NCI-H2081 (cell line): ENCODE measurements around the gene TRRAP.

ENCODE experiments used
- DNase-seq, 2 experiments: peaks; one replicate each; lab custom pipeline; 2025; lab: John Stamatoyannopoulos, UW

TRRAP gene

DNA sequence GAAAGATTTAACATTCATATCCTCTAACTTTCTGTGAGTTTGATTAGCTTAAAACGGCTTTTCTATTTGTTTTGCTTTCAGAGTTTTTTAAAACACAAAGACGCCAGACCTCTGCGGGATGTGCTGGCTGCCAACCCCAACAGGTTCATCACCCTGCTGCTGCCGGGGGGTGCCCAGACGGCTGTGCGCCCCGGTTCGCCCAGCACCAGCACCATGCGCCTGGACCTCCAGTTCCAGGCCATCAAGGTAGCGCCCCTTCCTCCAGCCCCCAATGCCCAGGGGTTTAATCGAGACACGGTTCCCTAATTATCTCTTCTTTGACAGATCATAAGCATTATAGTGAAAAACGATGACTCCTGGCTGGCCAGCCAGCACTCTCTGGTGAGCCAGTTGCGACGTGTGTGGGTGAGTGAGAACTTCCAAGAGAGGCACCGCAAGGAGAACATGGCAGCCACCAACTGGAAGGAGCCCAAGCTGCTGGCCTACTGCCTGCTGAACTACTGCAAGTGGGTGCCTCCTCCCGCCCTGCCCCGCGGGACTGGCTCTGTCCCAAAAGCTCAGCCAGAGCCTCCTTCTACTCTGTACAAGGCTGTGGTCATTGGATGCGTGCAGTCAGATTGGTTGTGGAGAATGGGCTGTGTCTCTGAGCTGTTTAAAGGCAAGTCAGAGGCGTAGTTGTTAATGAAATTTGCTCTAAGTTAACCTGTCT lies 71.2 kb downstream of the TRRAP start:
- DNase-seq: no peak

DNA sequence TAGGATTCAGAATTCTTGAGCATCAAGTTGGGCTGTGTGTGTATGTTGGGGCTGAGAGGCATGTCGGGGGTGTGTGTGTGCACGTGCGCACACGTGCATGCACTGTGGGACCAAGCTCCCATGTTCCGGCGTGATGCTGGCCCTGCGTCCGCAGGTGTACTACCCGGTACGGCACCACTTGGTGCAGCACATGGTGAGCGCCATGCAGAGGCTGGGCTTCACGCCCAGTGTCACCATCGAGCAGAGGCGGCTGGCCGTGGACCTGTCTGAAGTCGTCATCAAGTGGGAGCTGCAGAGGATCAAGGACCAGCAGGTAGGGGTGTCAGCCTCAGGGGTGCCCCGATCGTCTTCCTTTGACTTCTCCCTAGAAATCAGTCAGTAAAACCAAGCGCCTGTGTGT lies 77.7 kb downstream of the TRRAP start:
- no peak for DNase-seq

DNA sequence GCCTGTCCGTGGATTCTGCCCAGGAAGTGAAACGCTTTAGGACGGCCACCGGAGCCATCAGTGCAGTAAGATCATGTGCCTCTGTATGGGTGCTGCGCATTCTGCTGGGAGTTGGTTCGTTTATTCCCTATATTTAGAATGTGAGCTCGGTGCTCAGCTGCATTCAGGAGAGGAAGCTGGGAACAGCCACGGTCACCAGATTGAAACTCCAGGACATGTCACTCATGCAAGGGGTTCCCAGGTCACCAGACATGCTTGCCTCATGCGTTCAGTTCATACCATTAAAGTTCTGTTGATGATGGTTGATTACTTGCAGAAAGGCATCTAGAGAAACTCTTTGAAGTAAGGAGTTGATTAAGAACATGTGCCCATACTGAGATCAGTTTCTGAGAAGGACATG lies 78.1 kb downstream of the TRRAP start:
- no peak for DNase-seq

DNA sequence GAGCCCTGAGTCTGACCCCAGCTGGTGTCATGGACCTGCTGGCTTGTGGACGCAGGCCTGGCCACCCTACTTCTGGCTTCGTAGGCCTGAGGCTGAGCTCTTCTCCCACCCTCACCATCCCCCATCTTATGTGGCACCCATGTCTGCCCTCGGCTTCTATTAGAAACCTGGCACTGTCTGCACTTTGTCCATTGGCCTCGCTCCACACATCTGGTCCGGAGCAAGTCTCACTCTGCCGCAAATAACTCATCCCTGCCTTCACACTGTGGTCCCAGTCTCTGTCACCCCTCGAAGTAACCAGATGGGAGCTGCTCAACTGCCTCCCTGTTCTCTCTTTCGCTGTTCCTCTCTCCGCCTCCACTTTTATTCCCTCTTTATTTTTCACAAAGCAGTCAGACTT lies 78.6 kb downstream of the TRRAP start:
- no peak for DNase-seq

DNA sequence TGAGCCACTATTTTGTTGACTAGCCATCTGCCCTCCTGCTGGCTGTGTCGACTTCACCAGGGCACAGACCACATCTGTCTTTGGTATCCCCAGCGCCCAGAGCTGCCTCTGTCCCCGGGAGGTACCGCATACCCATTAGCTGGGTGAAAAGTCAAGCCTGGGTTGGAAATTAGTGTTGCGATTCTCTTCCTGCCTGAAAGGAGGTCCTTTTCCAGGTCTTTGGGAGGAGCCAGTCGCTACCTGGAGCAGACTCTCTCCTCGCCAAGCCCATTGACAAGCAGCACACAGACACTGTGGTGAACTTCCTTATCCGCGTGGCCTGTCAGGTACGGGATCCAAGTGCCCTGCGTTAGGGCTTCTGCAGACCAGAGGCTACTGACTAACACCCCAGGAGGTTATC lies 79.4 kb downstream of the TRRAP start:
- DNase-seq: no peak

DNA sequence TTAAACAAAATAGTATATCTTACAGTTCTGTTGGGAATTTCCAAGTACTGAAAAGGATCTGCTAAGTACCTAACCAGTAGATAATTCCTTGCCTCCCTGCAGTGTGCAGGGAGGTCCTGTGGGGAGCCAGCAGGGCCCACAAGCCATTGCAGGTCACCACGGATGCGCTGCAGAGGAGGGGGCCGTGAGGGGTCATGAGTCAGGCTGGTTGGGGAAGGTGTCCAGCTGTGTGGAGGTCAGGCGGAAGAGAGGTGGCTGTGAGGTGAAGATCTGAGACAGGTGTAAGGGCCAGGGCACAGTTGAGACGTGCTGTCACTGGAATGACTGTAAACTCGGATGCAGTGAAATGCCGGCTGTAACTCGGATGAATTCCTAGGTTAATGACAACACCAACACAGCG lies 80.6 kb downstream of the TRRAP start:
- DNase-seq: no peak

DNA sequence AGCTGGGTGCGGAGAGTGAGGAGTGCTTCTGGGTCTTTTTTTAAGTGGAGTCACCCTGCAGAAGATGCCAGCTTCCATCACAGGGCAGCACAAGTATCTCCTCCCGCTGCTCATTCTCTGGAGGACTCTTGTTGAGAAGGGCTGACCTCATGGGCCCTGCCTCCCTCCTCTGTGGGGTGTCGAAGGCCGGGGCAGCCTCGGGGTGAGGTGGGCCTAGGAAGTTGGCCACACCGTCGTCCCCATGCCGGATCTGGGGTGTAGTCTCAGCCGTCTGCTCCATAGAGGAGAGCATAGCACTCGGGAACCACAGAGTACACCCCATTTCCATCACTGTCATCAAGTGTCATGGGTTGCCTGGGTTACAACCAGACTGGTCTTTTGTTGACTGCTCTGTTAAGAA lies 85.0 kb downstream of the TRRAP start:
- no peak for DNase-seq

DNA sequence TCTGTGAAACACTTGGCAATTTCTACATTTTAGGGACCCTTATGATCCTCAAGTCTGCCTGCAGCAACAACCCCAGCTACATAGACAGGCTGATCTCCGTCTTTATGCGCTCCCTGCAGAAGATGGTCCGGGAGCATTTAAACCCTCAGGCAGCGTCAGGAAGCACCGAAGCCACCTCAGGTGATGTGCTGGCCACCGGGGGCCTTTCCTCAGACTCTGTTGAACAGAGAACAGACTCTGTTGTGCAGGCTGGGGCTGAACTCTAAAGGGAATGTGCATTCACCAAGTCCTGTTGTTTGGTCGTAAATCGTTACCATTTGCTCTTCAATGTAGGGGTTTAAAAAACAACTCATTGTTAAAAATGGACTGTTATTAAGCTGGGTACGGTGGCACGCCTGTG lies 86.3 kb downstream of the TRRAP start:
- DNase-seq: no peak

DNA sequence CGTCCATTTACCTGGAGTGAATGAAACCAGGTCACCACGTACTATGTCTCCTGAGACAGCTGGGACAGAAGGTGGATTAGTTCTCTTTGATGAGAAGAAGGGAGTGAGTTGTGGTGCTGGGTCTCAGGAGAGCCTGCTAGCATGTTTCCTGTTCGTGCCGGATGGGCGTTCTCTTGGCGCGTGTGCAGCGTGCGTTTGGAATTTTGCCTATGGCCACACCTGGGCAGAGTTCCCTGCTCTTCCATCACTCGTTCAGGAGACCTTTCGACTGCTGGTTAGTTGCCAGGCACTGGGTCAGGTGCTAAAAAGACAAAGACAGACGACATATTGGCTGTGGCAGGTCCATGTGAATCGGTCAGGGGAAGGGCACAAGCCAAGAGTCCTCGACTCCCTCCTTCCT lies 90.3 kb downstream of the TRRAP start:
- no peak for DNase-seq

DNA sequence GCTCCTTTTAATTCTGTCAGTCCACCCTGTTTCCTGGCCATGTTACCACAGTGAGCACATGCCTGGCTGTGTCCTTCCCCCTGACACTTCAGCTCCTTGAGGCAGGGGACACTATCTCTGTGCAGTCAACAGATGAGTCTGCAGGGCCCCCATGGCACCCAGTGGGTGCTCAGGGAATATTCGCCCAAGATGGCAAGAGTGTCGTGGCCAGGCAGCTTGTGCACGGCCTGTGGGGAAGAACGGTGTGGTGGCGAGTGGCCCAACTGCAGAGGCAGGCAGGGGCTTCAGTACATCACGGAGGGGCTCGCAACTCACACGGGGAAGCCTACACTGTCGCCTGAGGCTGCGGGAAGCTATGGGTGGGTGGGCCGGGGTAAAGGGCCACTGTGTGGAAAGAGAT lies 91.1 kb downstream of the TRRAP start:
- no peak for DNase-seq

DNA sequence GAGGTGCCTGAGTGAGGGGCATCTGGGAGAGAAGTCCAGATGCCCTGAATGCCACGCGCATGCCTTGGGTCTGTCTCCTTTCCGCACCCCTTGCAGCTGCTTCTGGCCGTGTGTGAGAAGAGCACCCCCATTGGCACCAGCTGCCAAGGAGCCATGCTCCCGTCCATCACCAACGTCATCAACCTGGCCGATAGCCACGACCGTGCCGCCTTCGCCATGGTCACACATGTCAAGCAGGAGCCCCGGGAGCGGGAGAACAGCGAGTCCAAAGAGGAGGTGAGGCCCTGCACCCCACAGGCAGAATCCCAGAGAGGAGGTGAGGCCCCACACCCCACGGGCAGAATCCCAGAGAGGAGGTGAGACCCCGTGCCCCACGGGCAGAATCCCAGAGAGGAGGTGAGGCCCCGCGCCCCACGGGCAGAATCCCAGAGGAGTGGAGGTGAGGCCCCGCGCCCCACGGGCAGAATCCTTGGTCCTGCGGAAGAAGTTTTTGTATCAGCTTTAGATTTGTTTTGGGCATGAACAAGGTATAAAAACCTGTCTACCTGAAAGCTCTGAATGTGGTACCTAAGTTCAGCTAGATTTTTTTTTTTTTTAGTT lies 91.8 kb downstream of the TRRAP start:
- no peak for DNase-seq

DNA sequence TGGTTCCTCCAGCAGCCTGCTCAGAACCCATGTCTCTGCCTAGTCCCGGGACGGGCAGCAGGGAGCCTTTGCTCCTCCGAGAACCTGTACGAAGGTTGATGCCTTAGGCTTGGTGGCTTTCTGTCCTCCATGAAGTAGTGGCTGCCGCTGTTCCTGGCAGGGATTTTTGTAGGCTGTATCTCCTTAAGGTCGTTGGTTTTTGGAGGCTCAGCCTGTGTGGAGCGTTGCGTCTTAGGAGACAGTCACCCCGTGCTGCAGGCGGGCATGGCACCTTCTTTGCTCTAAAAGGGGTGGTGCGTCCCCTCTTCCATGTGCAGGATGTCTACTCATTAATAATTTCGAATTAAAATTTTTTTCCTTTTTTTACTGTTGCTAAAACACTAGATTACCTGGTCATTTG lies 92.5 kb downstream of the TRRAP start:
- DNase-seq: no peak

DNA sequence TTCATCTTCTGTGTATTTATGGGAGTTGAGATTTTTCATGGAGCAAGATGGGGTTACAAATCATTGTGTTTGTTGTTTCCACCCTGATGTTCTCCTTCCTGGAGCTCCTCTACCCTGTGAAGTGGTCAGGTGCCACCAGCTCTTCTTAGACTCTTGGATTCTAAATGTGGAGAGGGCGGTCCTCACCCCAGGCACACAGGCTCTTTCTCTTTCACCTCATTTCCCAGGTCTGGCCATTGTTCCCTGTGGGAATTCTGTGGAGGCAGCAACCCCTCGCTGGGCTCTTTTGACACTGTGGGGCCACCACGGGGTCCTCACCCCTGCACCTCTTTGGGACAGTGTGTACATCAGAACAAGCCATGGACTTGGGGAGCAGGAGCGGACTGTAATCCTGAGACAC lies 95.9 kb downstream of the TRRAP start:
- DNase-seq: no peak

DNA sequence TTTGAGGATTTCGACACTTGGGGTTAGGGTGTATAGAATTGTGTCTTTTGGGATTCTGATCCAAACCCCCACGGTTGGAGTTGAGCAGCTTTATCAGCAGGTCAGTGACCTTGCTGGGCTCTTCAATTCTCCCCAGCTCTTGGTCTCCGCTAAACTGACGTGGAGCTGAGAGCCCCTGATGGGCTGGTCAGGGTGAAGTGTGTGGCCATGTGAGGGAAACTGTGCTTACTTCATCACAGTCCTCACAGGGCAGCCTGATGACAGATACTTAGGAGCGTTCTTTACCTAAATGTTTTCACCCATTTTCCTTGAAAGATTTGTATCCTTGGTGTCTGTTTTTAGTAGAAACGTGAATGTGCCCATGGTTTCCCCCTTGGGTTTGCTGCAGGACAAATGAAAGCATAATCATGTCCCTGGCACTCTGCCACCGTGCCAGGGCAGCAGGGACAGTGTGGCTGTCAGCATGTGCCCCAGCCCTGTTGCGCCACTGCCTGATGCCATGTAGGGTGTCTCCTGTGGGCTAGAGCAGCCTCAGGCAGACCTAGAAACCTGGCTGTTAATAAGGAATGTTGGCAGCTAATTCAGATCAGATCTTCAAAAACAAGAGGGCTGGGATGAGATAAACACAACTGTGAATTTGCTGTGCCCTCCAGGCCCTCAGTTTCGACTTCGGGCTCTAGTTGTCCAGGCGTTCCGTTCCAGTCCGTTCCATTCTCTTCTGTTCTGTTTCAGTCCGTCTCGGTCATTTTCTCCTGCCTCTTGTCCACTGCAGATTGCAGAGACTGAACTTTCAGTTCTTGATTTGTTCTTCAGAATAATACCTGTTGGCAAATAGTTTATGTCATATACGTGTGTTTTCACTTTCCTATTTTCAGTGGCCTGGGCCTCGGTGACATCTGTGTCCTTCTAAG lies 96.8 kb downstream of the TRRAP start:
- DNase-seq: no peak

DNA sequence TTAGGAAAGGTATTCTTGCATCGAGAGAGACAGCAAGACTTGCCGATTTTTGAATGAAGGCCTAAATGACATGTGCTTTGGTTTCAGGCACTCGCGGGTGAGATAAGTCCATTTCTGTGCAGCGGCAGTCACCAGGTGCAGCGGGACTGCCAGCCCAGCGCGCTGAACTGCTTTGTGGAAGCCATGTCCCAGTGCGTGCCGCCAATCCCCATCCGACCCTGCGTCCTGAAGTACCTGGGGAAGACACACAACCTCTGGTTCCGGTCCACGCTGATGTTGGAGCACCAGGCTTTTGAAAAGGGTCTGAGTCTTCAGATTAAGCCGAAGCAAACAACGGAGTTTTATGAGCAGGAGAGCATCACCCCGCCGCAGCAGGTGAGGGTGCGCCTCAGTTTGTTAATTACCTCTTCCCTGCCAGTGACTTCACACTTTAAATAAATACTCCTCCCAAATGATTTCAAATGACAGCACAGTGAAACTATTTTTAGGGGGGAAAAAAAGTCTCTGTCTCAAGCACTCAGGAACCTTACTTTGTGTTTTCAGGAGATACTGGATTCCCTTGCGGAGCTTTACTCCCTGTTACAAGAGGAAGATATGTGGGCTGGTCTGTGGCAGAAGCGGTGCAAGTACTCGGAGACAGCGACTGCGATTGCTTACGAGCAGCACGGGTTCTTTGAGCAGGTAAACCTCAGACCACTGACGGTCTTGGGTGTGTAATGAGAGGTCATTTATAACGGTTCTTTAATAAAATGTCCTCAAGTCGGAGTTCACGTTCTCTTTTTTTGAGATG lies 98.3 kb downstream of the TRRAP start:
- DNase-seq: no peak

DNA sequence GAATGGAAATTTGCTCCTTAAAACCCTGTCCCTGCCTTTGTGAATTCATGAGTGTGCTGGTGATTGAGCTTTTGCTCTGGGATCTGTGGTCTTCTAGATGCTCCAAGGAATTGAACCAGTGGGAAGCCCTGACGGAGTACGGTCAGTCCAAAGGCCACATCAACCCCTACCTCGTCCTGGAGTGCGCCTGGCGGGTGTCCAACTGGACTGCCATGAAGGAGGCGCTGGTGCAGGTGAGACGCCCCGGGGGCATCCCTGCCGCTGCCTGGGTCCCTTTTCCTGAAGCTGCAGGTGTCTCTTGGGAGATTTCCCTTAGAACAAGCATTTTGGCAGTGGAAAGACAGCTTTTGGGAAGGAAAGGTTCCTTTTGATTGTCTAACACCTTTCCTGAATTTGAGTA lies 100.3 kb downstream of the TRRAP start:
- DNase-seq: peak in 1 of 2 experiments; percentile 12

DNA sequence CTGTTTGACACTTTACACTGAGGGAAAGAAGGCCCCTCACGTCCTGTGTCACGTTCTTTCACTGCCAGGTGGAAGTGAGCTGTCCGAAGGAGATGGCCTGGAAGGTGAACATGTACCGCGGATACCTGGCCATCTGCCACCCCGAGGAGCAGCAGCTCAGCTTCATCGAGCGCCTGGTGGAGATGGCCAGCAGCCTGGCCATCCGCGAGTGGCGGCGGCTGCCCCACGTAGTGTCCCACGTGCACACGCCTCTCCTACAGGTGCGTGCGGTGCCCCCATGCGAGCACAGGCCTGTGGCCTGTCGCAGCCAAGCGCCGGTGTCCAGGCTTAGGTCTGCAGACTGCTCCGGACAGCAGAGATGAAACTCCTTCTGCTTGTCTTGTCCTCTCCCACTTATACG lies 103.4 kb downstream of the TRRAP start:
- DNase-seq: no peak

DNA sequence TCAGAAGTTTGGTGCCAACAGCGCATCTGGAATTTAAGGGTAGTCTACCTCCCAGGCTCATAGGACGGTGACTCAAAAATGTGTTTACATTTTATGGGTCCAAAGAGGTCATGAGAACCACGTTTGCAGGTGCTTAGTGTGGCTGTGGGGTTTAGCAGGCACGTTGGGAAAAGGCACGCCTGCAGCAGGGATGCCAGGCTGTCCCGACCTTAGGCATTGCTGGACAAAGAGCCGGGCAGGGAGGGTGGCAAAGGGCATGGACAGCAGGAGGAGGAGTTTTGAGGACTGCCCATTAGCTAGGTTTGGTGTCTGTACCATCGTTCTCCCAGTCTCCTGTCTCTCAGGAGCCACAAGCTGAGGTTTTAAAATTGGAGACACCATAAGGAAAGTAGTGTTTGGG lies 104.4 kb downstream of the TRRAP start:
- DNase-seq: no peak

DNA sequence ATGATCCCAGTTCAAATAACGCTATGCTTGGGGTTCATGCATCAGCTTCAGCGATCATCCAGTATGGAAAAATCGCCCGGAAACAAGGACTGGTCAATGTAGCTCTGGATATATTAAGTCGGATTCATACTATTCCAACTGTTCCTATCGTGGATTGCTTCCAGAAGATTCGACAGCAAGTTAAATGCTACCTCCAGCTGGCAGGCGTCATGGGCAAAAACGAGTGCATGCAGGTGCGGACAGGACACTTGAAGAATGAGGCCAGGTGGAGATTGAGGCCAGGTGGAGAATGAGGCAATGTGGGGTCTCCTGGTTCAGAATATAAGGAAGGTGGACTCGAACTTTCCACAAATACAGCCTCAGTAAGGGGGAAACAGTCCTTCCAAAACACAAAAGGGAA lies 105.8 kb downstream of the TRRAP start:
- DNase-seq: no peak

DNA sequence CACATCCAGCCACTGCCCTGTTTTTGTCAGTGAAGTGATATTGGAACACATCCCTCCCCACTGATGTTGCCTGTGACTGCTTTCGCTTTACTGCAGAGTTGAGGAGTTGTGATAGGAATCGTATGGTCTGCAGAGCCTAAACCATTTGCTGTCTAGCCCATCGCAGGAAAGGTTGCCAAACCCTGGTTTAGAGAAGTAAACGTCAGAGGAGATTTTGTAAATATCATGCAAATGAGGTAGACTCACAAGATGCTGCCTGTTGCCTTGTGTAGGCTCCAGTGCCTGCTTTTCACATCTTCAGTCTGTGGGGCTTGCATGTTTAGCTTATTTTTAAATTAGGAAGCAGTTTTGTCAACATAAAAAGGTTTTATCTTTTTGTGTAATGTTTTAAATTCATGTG lies 107.1 kb downstream of the TRRAP start:
- DNase-seq: no peak

DNA sequence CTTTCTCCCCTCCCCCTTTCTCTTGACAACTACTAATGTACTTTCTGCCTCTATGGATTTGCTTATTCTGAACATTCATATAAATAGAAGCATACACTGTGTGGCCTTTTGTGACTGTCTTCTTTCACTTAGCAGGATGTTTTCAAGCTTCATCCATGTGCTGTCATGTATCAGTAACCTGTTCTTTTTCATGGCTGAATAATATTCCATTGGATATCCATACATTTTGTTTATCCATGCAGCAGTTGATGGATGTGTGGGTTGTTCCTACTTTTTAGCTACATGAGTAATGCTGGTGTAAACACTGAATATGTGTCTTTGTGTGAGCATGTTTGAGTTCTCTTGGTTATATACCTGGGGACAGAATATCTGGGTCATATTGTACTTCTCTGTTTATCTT lies 107.6 kb downstream of the TRRAP start:
- DNase-seq: no peak

DNA sequence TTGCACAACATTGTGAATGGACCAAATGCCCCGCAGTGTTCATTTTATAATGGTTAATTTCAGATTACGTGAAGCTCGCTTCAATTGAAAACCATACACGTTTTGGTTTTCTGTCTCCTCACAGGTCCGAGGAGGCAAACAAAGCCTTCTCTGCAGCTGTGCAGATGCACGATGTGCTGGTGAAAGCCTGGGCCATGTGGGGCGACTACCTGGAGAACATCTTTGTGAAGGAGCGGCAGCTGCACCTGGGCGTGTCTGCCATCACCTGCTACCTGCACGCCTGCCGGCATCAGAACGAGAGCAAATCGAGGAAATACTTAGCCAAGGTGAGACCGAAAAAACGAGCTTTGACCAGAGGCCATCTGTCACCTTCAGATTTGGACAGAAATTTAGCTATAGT lies 110.3 kb downstream of the TRRAP start:
- DNase-seq: no peak
